SU-DHL-6 (cell line): ENCODE data around the gene SPNS1.
"Not testable (repeated sequence)": the region's sequence is repeated elsewhere in the genome, so short reads cannot be mapped to it uniquely, and the experiment has no call there.

ENCODE experiments used
- EZH2phosphoT487 ChIP-seq: fragments of 200-600 bp; sonication (generic), shearing (Covaris generic); conservative IDR thresholded peaks from 2 replicates; pipeline ENCODE4 v1.6.1; 2018; ENCODE audit warnings: mild to moderate bottlenecking, antibody characterized with exemption, low read length, moderate library complexity, mixed read lengths
- TF ChIP-seq, protein P1 (sequence below): fragments of 200-600 bp; sonication (generic); IDR thresholded peaks from one replicate; pipeline ENCODE4 v1.5.1; 2017; ENCODE audit warnings: antibody characterized with exemption, mild to moderate bottlenecking, low read length, moderate library complexity; ENCODE audit not compliant: insufficient read depth, poor library complexity, severe bottlenecking

DNA sequence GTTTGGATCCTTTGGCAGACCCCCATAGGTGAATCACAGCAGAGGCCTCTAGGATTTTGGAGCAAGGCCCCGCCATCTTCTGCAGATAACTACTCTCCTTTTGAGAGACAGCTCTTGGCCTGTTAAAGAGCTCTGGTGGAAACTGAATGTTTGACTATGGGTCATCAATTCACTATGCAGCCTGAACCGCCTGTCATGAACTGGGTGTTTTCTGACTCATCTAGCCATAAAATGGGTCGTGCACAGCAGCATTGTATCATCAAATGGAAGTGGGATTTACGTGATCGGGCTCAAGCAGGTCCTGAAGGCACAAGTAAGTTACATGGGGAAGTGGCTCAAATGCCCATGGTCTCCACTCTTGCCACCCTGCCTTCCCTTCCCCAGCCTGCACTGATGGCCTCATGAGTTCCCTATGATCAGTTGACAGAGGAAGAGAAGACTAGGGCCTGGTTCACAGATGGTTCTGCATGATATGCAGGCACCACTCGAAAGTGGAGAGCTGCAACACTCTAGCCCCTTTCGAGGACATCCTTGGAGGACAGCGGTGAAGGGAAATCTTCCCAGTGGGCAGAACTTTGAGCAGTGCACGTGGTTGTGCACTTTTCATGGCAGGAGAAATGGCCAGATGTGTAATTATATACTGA, 30.0 kb downstream of the SPNS1 start:
- TF ChIP-seq, protein P1, sequence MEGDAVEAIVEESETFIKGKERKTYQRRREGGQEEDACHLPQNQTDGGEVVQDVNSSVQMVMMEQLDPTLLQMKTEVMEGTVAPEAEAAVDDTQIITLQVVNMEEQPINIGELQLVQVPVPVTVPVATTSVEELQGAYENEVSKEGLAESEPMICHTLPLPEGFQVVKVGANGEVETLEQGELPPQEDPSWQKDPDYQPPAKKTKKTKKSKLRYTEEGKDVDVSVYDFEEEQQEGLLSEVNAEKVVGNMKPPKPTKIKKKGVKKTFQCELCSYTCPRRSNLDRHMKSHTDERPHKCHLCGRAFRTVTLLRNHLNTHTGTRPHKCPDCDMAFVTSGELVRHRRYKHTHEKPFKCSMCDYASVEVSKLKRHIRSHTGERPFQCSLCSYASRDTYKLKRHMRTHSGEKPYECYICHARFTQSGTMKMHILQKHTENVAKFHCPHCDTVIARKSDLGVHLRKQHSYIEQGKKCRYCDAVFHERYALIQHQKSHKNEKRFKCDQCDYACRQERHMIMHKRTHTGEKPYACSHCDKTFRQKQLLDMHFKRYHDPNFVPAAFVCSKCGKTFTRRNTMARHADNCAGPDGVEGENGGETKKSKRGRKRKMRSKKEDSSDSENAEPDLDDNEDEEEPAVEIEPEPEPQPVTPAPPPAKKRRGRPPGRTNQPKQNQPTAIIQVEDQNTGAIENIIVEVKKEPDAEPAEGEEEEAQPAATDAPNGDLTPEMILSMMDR = not testable (repeated sequence)
- TF ChIP-seq EZH2phosphoT487 = not testable (repeated sequence)
